LNCAP (cell line): ENCODE data around the gene MADD.

Experiments used
- CTCF ChIP-seq: fragments of 450-650 bp; IDR thresholded peaks from 2 replicates; pipeline ENCODE4 v1.5.1; 2017; ENCODE audit warnings: mild to moderate bottlenecking

MADD gene

DNA sequence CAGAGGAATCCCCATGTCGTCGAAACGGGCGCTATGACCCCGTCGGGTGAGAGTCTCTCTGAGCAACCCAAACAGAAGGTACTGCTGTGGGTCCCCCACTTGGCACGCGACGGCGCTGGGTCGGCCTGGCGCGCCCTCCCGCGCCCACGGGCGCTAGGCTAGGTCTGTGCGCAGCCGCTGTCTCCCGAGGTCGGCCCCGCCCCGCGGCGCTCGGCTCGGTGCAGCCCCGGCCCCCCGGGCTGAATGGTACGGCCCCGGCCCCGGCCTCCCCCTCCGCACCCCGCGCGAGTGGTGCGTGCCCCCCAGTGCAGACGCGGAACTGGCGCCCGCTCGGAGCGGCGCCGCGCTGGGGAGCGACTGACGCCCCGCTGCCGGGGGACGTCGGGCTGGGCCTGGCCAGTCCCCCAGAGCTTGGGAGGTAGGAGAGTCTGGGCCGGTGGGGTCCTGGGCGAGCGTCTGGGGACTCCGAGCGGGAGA lies at the start of gene MADD:
MADD (plus strand) TSS at position 305 of the 477 bp plus-strand sequence.
- no peak for TF ChIP-seq CTCF

DNA sequence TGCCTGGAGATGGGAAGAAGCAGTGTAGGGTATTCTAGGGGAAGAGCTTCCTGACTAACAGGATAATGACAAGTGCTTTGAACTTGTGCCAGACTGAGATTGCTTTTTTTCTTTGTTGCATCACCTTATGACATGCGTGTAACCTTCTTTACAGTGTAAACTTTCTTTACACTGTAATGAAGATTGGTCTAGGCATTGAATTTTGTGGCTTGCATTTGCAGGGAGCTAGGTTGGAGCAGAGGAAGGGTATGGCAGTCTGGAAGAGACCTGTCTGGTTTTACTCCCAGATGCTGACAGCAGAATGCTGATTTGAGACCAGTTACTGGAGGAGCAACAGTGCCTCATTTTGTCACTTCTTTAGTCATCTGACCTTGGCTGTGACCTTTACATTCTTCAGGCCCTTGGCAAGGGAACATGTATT lies 49.5 kb upstream of the MADD start:
- TF ChIP-seq CTCF = no peak

DNA sequence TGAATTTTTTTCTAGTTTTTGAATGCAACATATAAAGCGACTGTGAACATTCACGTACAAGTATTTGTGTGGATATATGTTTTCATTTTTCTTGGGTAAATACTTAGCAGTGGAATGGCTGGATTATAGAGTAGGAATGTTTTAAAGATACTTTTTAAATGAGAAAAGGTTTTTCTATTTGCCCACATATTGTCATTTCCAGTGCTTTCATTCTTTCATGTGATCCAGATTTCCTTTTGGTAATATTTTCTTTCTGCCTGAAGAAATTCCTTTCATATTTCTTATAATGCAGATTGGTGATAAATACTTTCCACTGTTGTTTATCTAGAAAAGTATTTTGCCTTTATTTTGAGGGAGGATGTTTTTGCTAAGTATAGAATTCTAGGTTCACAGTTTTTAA lies 47.2 kb upstream of the MADD start:
- no peak for TF ChIP-seq CTCF

GRCh38 chr11:47225552-47226400 lies 44.2 kb upstream of the MADD start:
- no peak for TF ChIP-seq CTCF

GRCh38 chr11:47229161-47229560 lies 40.8 kb upstream of the MADD start:
- TF ChIP-seq CTCF = no peak

- TF ChIP-seq CTCF = no peak
Measured at GRCh38 chr11:47233051-47233450, 36.9 kb upstream of the MADD start.

- peak; percentile 32; the same call in 1 of the 2 replicates for TF ChIP-seq CTCF
Measured at GRCh38 chr11:47233989-47234668, 35.8 kb upstream of the MADD start.
